SK-N-SH (cell line): ENCODE data around the gene TDRD1. TPM values are rescaled to one million over a fixed set of nuclear protein-coding genes. Genes with fewer than 3 reads are reported as not detected.

Experiments used
- CTCF ChIA-PET: fragments of 300-600, 350-600 bp; formaldehyde crosslinking; extraction: SDS; loops from one replicate; lab custom pipeline; 2021; lab: Yijun Ruan, JAX
- POLR2A ChIA-PET: fragments of 350-600 bp; sonication (Branson Sonifier 250); formaldehyde crosslinking; extraction: SDS; loops from one replicate; lab custom pipeline; 2020; ENCODE audit warnings: antibody characterized with exemption, inconsistent platforms; lab: Yijun Ruan, JAX
- DNase-seq: peaks from one replicate; pipeline ENCODE4 v3.0.0; 2012
- H2AFZ ChIP-seq: fragments of 200-600 bp; sonication (generic); 2 replicates; pipeline ENCODE4 v1.8.1; 2016; ENCODE audit warnings: antibody characterized with exemption, mild to moderate bottlenecking, low read depth
- H3F3A ChIP-seq: fragments of 200-600 bp; sonication (generic); replicated peaks from 2 replicates; pipeline ENCODE3; 2016; ENCODE audit warnings: antibody characterized with exemption, mild to moderate bottlenecking; ENCODE audit not compliant: insufficient read depth
- H3K27ac ChIP-seq, 2 experiments: fragments of 200-500 bp in 1 of 2; fragments of 200-600 bp in 1 of 2; sonication (Bioruptor generic) in 1 of 2; sonication (generic), shearing (Covaris generic) in 1 of 2; 2 replicates each; pipeline versions ENCODE4 v1.5.1 to v1.6.1; 2014 to 2016; ENCODE audit warnings: low read depth in 2 of 2, inconsistent platforms in 1 of 2, low read length in 1 of 2, mild to moderate bottlenecking in 1 of 2, mixed read lengths in 1 of 2
- H3K27me3 ChIP-seq: fragments of 200-600 bp; sonication (generic), shearing (Covaris generic); 2 replicates; pipeline ENCODE4 v1.6.1; 2016; ENCODE audit warnings: mixed run types; ENCODE audit not compliant: insufficient read depth
- H3K36me3 ChIP-seq, 2 experiments: fragments of 200-500 bp in 1 of 2; fragments of 200-600 bp in 1 of 2; sonication (Bioruptor generic) in 1 of 2; sonication (generic) in 1 of 2; replicated peaks in 1 of 2; 2 replicates each; pipeline versions ENCODE3 to v1.5.1; 2014 to 2016; ENCODE audit warnings: low read length in 1 of 2, mild to moderate bottlenecking in 1 of 2; ENCODE audit not compliant: insufficient read depth in 2 of 2, control insufficient read depth in 1 of 2
- H3K4me1 ChIP-seq, 2 experiments: fragments of 200-500 bp in 1 of 2; fragments of 200-600 bp in 1 of 2; sonication (Bioruptor generic) in 1 of 2; sonication (generic), shearing (Covaris generic) in 1 of 2; 2 replicates each; pipeline versions ENCODE4 v1.5.1 to v1.6.1; 2014 to 2016; ENCODE audit warnings: low read depth in 1 of 2, low read length in 1 of 2, mixed run types in 1 of 2; ENCODE audit not compliant: insufficient read depth in 2 of 2, control insufficient read depth in 1 of 2
- H3K4me2 ChIP-seq: fragments of 200-600 bp; sonication (generic), shearing (Covaris generic); 2 replicates; pipeline ENCODE4 v1.6.1; 2017; ENCODE audit warnings: mixed run types
- H3K4me3 ChIP-seq, 2 experiments: fragments of 200-500 bp in 1 of 2; fragments of 200-600 bp in 1 of 2; sonication (Bioruptor generic) in 1 of 2; sonication (generic), shearing (Covaris generic) in 1 of 2; 2 replicates each; pipeline versions ENCODE4 v1.5.1 to v1.8.1; 2014 to 2016; ENCODE audit warnings: low read depth in 2 of 2, inconsistent platforms in 1 of 2, low read length in 1 of 2, mild to moderate bottlenecking in 1 of 2, mixed read lengths in 1 of 2, moderate library complexity in 1 of 2
- H3K79me2 ChIP-seq: fragments of 200-600 bp; sonication (generic); 2 replicates; pipeline ENCODE4 v1.8.1; 2017; ENCODE audit warnings: mild to moderate bottlenecking; ENCODE audit not compliant: insufficient read depth
- H3K9ac ChIP-seq: fragments of 200-600 bp; sonication (generic); 2 replicates; pipeline ENCODE4 v1.6.1; 2017; ENCODE audit warnings: mixed run types
- H3K9me2 ChIP-seq: fragments of 200-600 bp; sonication (generic); 2 replicates; pipeline ENCODE4 v1.6.1; 2017; ENCODE audit warnings: mixed run types
- H3K9me3 ChIP-seq: fragments of 200-600 bp; sonication (generic); 2 replicates; pipeline ENCODE4 v1.6.1; 2017; ENCODE audit warnings: mixed run types, mild to moderate bottlenecking, moderate library complexity
- H4K20me1 ChIP-seq: fragments of 200-600 bp; sonication (generic); 2 replicates; pipeline ENCODE4 v1.6.1; 2017; ENCODE audit warnings: mild to moderate bottlenecking, mixed run types; ENCODE audit not compliant: insufficient read depth
- CHD2 ChIP-seq: fragments of 150-350 bp; IDR thresholded peaks from 2 replicates; pipeline ENCODE4 v1.6.1; 2018; ENCODE audit warnings: low read length; ENCODE audit not compliant: partially characterized antibody
- EP300 ChIP-seq, 2 experiments: IDR thresholded peaks; 2 replicates each; pipeline versions ENCODE4 v1.4.0 to v1.6.1; 2012; ENCODE audit warnings: borderline replicate concordance in 1 of 2, low read depth in 1 of 2, low read length in 1 of 2
- FOXJ3 ChIP-seq: sonication (generic); formaldehyde crosslinking; IDR thresholded peaks from 2 replicates; pipeline ENCODE4 v1.5.1; 2020; ENCODE audit warnings: mild to moderate bottlenecking, missing genetic modification reagents
- GABPA ChIP-seq: IDR thresholded peaks from 2 replicates; pipeline ENCODE4 v1.4.0; 2012; ENCODE audit warnings: low read depth, mild to moderate bottlenecking
- GATA2 ChIP-seq: sonication (generic); formaldehyde crosslinking; IDR thresholded peaks from 2 replicates; pipeline ENCODE4 v1.5.0; 2020; ENCODE audit warnings: mild to moderate bottlenecking, missing genetic modification reagents
- JUND ChIP-seq: IDR thresholded peaks from 2 replicates; pipeline ENCODE4 v1.4.0; 2012
- MEF2A ChIP-seq: IDR thresholded peaks from 2 replicates; pipeline ENCODE4 v1.4.0; 2012; ENCODE audit warnings: low read depth, borderline replicate concordance
- POLR2AphosphoS5 ChIP-seq: IDR thresholded peaks from 2 replicates; pipeline ENCODE4 v1.6.1; 2012; ENCODE audit warnings: low read depth, low read length
- RCOR1 ChIP-seq: fragments of 150-350 bp; IDR thresholded peaks from 2 replicates; pipeline ENCODE4 v1.6.1; 2017; ENCODE audit warnings: antibody characterized with exemption, low read length
- RFX5 ChIP-seq: IDR thresholded peaks from 2 replicates; pipeline ENCODE4 v1.6.1; 2012; ENCODE audit warnings: mild to moderate bottlenecking, improper control_type of control experiment, low read length
- SIN3A ChIP-seq: IDR thresholded peaks from 2 replicates; pipeline ENCODE4 v1.6.1; 2012; ENCODE audit warnings: low read depth, mild to moderate bottlenecking, low read length, moderate library complexity, borderline replicate concordance
- WGBS: methylation state at CpG from one replicate; pipeline ENCODE4 v1.1.6; 2017; ENCODE audit warnings: low lambda C conversion rate; 5-methylcytosine and 5-hydroxymethylcytosine counted together
- polyA plus RNA-seq, 3 experiments: library from polyadenylated mRNA; depleted of rRNA; stranded (reverse); fragments of >200 nt; gene quantifications; 2 replicates each; pipeline ENCODE4 v1.2.3, GENCODE V29; 2012
- TF ChIP-seq, protein P1 (sequence below): fragments of 200-600 bp; sonication (generic); IDR thresholded peaks from 2 replicates; pipeline ENCODE4 v1.6.1; 2017; ENCODE audit warnings: antibody characterized with exemption, mild to moderate bottlenecking, moderate library complexity
- TF ChIP-seq, protein P2 (sequence below): IDR thresholded peaks from 2 replicates; pipeline ENCODE4 v1.4.0; 2012; ENCODE audit warnings: low read depth, borderline replicate concordance
- TF ChIP-seq, protein P3 (sequence below): IDR thresholded peaks from 2 replicates; pipeline ENCODE4; 2012
- TF ChIP-seq, protein P4 (sequence below): fragments of 150-350 bp; IDR thresholded peaks from 2 replicates; pipeline ENCODE4 v1.6.1; 2016; ENCODE audit warnings: mild to moderate bottlenecking, low read depth, low read length
- TF ChIP-seq, protein P5 (sequence below): fragments of 150-350 bp; IDR thresholded peaks from 2 replicates; pipeline ENCODE4 v1.6.1; 2017; ENCODE audit warnings: antibody characterized with exemption, low read length, low read depth, borderline replicate concordance

TDRD1 gene
- polyA plus RNA-seq, 1 of the 3 experiments (the other 2 are of a cell fraction) = not detected

DNA sequence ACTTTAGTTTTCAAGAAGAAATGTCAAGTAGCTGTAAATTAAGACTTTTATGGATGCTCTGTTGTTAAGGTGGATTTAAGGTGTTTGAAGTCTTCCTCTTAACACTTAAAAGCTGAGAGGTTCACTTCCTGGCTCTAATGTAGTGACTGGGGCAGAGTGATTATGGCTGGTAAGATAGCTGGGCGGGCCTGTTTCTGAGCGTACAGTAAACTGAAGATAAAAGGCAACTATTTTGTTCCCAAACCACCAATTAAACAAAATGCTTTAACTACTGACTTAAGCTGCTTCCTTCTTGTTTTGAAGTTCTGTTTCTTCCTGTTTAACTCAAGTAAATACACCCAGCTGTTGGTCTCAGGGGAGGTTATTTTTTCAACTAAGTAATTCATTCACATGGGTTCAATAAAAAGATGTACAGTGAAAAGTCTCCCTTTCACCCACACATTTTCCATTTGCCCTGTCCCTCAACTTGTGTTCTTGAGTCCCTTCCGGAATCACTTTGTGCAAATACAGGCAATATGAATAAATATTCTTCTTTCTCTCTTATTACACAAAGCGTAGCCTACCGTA, 79.2 kb downstream of the TDRD1 start (continued):
- TF ChIP-seq, protein P1, sequence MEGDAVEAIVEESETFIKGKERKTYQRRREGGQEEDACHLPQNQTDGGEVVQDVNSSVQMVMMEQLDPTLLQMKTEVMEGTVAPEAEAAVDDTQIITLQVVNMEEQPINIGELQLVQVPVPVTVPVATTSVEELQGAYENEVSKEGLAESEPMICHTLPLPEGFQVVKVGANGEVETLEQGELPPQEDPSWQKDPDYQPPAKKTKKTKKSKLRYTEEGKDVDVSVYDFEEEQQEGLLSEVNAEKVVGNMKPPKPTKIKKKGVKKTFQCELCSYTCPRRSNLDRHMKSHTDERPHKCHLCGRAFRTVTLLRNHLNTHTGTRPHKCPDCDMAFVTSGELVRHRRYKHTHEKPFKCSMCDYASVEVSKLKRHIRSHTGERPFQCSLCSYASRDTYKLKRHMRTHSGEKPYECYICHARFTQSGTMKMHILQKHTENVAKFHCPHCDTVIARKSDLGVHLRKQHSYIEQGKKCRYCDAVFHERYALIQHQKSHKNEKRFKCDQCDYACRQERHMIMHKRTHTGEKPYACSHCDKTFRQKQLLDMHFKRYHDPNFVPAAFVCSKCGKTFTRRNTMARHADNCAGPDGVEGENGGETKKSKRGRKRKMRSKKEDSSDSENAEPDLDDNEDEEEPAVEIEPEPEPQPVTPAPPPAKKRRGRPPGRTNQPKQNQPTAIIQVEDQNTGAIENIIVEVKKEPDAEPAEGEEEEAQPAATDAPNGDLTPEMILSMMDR = no peak
- no peak for TF ChIP-seq CHD2
- no peak for TF ChIP-seq POLR2AphosphoS5
- TF ChIP-seq, protein P2, sequence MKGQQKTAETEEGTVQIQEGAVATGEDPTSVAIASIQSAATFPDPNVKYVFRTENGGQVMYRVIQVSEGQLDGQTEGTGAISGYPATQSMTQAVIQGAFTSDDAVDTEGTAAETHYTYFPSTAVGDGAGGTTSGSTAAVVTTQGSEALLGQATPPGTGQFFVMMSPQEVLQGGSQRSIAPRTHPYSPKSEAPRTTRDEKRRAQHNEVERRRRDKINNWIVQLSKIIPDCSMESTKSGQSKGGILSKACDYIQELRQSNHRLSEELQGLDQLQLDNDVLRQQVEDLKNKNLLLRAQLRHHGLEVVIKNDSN = no peak
- TF ChIP-seq, protein P3, sequence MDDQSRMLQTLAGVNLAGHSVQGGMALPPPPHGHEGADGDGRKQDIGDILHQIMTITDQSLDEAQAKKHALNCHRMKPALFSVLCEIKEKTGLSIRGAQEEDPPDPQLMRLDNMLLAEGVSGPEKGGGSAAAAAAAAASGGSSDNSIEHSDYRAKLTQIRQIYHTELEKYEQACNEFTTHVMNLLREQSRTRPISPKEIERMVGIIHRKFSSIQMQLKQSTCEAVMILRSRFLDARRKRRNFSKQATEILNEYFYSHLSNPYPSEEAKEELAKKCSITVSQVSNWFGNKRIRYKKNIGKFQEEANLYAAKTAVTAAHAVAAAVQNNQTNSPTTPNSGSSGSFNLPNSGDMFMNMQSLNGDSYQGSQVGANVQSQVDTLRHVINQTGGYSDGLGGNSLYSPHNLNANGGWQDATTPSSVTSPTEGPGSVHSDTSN = no peak
- TF ChIP-seq, protein P4, sequence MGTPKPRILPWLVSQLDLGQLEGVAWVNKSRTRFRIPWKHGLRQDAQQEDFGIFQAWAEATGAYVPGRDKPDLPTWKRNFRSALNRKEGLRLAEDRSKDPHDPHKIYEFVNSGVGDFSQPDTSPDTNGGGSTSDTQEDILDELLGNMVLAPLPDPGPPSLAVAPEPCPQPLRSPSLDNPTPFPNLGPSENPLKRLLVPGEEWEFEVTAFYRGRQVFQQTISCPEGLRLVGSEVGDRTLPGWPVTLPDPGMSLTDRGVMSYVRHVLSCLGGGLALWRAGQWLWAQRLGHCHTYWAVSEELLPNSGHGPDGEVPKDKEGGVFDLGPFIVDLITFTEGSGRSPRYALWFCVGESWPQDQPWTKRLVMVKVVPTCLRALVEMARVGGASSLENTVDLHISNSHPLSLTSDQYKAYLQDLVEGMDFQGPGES = no peak
- TF ChIP-seq, all 33 proteins: peak for 0

DNA sequence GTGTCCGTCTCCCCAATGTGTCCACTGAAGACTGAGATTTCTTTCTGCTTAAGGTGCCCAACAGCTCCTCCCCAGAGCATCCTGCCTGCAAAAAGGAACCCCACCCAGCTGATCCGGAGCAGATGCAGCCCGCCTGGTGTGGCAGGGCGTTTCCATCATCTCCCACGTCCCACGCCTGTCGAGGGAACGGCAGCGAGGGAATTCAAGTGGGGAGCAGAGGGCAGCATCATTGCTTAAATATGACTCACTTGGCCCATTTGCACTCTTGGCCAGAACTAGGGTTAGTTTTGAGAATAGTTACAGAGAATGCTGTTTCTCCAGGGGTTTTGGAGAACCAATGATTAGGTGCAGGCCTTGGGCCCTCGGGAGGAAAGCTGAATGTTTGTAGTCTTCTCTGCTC, 80.7 kb downstream of the TDRD1 start:
- Histone ChIP-seq H3K4me2 (no peak overlapping the region), H3K9ac (no peak overlapping the region), H3K27ac (no peak overlapping the region), H2AFZ (no peak overlapping the region), H3F3A (no peaks in the 10 kb centered on the region), H3K27me3 (no peaks in the 10 kb centered on the region), H3K9me2 (no peaks in the 10 kb centered on the region), H3K9me3 (no peaks in the 10 kb centered on the region), H4K20me1 (no peaks in the 10 kb centered on the region), H3K36me3 (no peaks in the 10 kb centered on the region), H3K79me2 (no peaks in the 10 kb centered on the region), H3K4me1 (no peaks in the 10 kb centered on the region), H3K4me3 (no peak overlapping the region)
- DNase-seq = no peak
- ChIA-PET POLR2A (no interaction called here), CTCF (no interaction called here)
- 86% methylated on average over 10 of the region's 10 CpGs for WGBS
- TF ChIP-seq GABPA (no peak), RFX5 (no peak), POLR2AphosphoS5 (no peak), FOXJ3 (CRISPR knock-in tag) (no peak), RCOR1 (no peak), CHD2 (no peak), SIN3A (no peak), MEF2A (no peak), EP300 (IDR thresholded peaks at IDR 0.05; ENCODE audit: borderline replicate concordance in 1 of 2, low read depth in 1 of 2, low read length in 1 of 2) (no peak), GATA2 (CRISPR knock-in tag) (no peak), JUND (no peak)
- TF ChIP-seq, protein P5, sequence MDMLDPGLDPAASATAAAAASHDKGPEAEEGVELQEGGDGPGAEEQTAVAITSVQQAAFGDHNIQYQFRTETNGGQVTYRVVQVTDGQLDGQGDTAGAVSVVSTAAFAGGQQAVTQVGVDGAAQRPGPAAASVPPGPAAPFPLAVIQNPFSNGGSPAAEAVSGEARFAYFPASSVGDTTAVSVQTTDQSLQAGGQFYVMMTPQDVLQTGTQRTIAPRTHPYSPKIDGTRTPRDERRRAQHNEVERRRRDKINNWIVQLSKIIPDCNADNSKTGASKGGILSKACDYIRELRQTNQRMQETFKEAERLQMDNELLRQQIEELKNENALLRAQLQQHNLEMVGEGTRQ = no peak
- TF ChIP-seq, protein P3 = no peak
- TF ChIP-seq, protein P1 = no peak
- TF ChIP-seq, protein P2 = no peak
